Left hindlimb (tissue), 1 donor: ENCODE data around the gene PRR22.

Experiments used
- DNase-seq: peaks from one replicate; pipeline ENCODE4 v3.0.0-alpha.2; 2018

Gene PRR22

GRCh38 chr19:5784581-5785147, at the start of gene PRR22:
TSS of gene PRR22 (minus strand) at chr19:5784746. CDS start at chr19:5784660, 86 bp downstream.
- DNase-seq = no peak

- DNase-seq = no peak
These were observed 48.1 kb upstream of the PRR22 start for GRCh38 chr19:5832527-5833216.

GRCh38 chr19:5832061-5832460, 47.5 kb upstream of the PRR22 start:
- no peak for DNase-seq

- no peak for DNase-seq
These were observed 46.6 kb upstream of the PRR22 start for GRCh38 chr19:5831159-5831558.

- no peak for DNase-seq
These were observed 45.2 kb upstream of the PRR22 start for GRCh38 chr19:5829567-5830310.

- peak; percentile 71 for DNase-seq
These were observed 44.4 kb upstream of the PRR22 start for GRCh38 chr19:5828661-5829566.

- DNase-seq = peak; percentile 97
These were observed 43.5 kb upstream of the PRR22 start for GRCh38 chr19:5827891-5828660.

- no peak for DNase-seq
These were observed 42.9 kb upstream of the PRR22 start for GRCh38 chr19:5827342-5827890.

GRCh38 chr19:5826531-5827341, 42.2 kb upstream of the PRR22 start:
- DNase-seq = peak; percentile 67

GRCh38 chr19:5825178-5825577, 40.6 kb upstream of the PRR22 start:
- DNase-seq = no peak

GRCh38 chr19:5824751-5825150, 40.2 kb upstream of the PRR22 start:
- no peak for DNase-seq

GRCh38 chr19:5823579-5824281, 39.2 kb upstream of the PRR22 start:
- DNase-seq = no peak

GRCh38 chr19:5822181-5822844, 37.8 kb upstream of the PRR22 start:
- no peak for DNase-seq

- DNase-seq = no peak
These were observed 37.1 kb upstream of the PRR22 start for GRCh38 chr19:5821521-5822180.

- no peak for DNase-seq
These were observed 36.2 kb upstream of the PRR22 start for GRCh38 chr19:5820785-5821184.

- DNase-seq = no peak
These were observed 34.0 kb upstream of the PRR22 start for GRCh38 chr19:5818594-5818993.

- no peak for DNase-seq
These were observed 32.7 kb upstream of the PRR22 start for GRCh38 chr19:5817218-5817617.

- no peak for DNase-seq
These were observed 30.3 kb upstream of the PRR22 start for GRCh38 chr19:5814852-5815246.
